GM18505 (cell line): ENCODE results near the gene ERCC1.

Experiments used
- ATAC-seq: cut with Tn5 transposase; IDR thresholded peaks from one replicate; pipeline ENCODE4 v1.9.1; 2021; ENCODE audit not compliant: unreplicated experiment
- POLR2A ChIP-seq: IDR thresholded peaks from 4 replicates; pipeline ENCODE4 v1.6.1; 2011; ENCODE audit warnings: borderline replicate concordance; ENCODE audit not compliant: insufficient read depth, insufficient read length; ENCODE audit errors: extremely low read depth

The ERCC1 gene

GRCh38 chr19:45467115-45467455, 43.4 kb upstream of the ERCC1 start:
- no peak for TF ChIP-seq POLR2A
- ATAC-seq: no peak

DNA sequence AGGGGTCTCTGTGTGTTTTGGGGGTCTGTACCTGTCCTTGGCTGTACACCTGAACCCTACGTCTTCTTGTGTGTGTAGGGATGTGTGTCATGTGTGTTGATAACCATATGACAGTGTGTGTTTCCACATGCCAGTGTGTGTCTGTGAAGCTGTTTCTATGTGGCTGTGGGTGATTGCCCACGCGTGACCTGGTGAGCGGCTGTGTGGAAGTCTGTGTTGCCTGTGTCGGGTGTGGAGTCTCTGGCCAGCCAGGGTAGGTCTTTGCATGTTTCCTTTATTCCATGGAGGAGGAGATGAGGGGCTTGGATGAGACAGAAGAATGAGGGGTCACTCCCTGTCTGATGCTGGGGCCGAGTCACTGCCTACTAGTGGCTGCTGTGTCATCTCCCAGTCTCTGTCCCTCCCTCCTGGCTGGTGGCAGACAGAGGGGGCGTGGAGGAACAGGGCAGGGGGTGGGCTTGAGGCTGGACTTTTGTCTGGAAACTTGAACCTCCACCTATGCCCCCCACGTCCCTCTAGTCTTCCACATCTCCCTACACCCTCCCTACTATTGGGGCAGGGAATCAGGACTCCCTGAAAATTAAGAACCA, 41.2 kb upstream of the ERCC1 start:
- ATAC-seq: no peak
- no peak for TF ChIP-seq POLR2A

DNA sequence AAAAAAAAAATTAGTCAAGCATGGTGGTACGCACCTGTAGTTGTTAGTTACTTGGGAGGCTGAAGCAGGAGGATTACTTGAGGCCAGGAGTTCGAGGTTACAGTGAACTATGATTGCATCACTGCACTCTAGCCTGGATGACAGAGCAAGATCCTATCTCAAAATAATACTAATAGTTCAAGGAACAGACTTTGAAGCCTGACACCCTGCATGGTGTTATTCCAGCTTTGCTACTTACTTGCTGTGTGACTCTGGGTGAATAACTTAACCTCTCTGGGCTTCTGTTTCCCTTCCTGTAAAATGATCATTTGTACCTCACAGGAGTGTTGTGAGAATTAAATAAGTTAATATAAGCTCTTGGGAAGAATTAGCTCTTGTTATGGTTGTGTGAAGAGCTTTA, 40.6 kb upstream of the ERCC1 start:
- ATAC-seq: no peak
- no peak for TF ChIP-seq POLR2A

- no peak for ATAC-seq
- TF ChIP-seq POLR2A: no peak
Measured at GRCh38 chr19:45463241-45463640, 39.5 kb upstream of the ERCC1 start.

DNA sequence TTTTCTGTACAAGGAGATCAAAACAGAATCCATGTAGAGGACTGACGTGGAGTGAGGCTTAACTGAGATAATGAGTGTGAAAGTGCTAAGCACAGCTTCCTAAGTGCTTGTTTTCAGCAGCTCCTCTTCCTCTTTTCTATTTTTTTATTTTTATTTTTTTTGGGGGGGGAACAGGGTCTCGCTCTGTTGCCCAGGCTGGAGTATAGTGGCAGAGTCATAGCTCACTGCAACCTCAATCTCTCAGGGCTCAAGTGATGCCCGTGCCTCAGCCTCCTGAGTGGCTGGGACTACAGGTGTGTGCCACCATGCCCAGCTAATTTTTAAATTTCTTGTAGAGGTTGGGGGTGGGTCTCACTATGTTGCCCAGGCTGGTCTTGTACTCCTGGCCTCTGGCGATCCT, 38.5 kb upstream of the ERCC1 start:
- no peak for ATAC-seq
- TF ChIP-seq POLR2A: no peak

DNA sequence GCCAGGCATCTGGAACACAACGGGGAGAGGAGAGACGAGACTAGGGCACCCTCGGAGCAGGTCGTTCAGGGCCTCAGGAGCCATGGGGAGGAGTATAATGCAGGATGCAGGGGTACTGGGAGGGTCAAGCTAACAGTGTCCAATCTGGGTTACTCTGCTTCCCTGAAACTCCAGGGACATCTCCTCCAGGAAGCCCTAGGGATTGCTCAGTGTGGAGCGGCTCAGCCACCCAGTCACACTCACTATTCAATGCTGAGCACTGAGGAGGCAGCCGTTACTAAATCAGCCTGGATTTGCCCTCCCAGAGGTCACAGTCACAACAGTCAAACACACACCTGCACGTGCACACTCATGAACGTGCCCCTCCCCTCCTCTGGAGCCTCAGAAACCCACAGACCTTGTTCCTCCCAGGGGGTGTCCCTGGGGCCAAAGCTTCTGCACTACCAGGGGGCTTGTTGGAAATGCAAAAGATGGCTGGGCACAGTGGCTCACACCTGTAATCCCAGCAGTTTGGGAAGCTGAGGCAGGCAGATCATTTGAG, 37.2 kb upstream of the ERCC1 start:
- ATAC-seq: no peak
- no peak for TF ChIP-seq POLR2A

DNA sequence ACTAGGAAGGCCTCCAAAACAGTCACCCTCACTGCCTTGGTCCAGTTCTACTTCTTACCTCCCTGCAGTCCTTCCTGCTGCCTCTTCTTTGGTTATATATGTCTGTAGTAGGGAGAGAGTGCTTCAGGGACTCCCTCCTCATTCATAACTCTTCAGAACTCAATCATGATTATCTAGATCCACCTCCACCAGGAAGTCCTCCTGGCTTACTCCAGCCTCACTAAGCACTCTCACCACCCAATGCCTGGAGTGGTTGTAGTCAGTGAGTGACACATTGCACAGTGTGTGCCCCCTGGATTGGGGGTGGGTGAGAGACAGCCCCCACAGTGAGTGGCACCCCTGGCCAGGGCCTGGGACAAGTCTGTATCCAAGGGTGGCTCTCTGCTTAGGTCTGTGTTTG, 34.1 kb upstream of the ERCC1 start:
- ATAC-seq: no peak
- TF ChIP-seq POLR2A: no peak

DNA sequence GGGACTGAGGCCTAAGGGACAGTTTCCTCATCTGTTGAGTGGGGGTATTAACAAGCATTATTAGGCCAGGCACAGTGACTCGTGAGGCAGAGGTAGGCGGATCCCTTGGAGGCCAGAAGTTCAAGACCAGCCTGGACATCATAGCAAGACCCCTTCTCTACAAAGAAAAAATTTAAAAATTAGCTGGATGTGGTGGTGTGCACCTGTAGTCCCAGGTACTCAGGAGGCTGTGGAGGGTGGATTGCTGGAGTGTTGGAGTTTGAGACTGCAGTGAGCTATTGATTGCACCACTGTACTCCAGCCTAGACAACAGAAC, 32.7 kb upstream of the ERCC1 start:
- no peak for ATAC-seq
- no peak for TF ChIP-seq POLR2A

- peak; percentile 40 for ATAC-seq
- no peak for TF ChIP-seq POLR2A
Measured at GRCh38 chr19:45455707-45456499, 32.2 kb upstream of the ERCC1 start.

GRCh38 chr19:45451850-45452387, 28.2 kb upstream of the ERCC1 start:
- ATAC-seq: no peak

DNA sequence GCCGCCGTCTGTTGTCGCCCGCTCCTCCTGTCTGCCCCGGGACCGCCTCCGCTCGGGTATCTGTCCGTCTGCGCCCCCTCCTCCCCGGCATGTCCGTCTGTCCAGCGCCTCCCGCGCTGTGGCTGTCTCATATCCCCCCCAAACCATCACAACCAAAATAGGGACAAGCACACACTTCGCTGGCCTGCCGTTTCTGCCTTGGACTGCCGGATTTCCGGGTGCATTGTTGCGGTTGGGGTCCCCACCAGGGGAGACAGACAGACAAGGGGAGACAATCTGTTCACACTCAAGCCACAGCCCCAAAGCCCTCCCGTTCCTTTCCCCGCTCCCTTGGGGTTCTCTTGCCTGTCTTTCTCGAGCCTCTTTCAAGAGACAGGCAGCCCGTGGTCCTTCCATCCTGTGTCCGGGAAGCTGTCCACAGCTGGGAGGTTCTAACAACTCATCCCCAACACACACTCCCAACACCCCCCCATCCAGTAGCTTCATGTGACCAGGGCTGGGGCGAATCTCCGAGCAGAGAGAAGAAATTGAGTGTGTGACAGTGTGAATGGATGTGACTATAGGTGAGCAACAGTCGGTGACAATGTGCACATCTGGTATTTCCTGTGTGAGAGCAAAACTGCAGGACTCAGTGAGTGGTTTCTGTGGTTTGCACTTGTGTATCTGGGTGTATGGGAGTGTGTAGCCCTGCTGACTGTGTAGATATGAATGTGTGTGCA, 27.6 kb upstream of the ERCC1 start:
- no peak for TF ChIP-seq POLR2A
- peak; percentile 9 for ATAC-seq

More at GRCh38 chr19:45451850-45452387, 28.2 kb upstream of the ERCC1 start:
- TF ChIP-seq POLR2A: no peak

- no peak for TF ChIP-seq POLR2A
- no peak for ATAC-seq
Measured at GRCh38 chr19:45450012-45450333, 26.3 kb upstream of the ERCC1 start.

- ATAC-seq: no peak
- TF ChIP-seq POLR2A: no peak
Measured at GRCh38 chr19:45448887-45449299, 25.2 kb upstream of the ERCC1 start.

GRCh38 chr19:45448425-45448756, 24.7 kb upstream of the ERCC1 start:
- no peak for ATAC-seq
- TF ChIP-seq POLR2A: no peak
